Measurements from ENCODE around the gene EFEMP2.

GRCh38 chr11:65870307-65870658 is 2.3 kb downstream of the EFEMP2 start:
- TF ChIP-seq CTCF (IDR thresholded peaks at IDR 0.05; ENCODE audit: insufficient read depth, low read depth, low read length) (no peak), EZH2 (IDR thresholded peaks at IDR 0.05; ENCODE audit: insufficient read depth, low read length) (no peak)
